Stimulated activated CD8-positive, alpha-beta memory T cell treated with anti-CD3 and anti-CD28 coated beads, Interleukin-2, amount 100 ng/mL, for 48 hours (primary cell): ENCODE measurements around the gene TNNT3.

Experiments used
- DNase-seq, 2 donors: peaks; one replicate each; pipeline ENCODE4 v3.0.0-alpha.2; 2020; ENCODE audit warnings: low read depth in 2 of 2

Gene TNNT3

GRCh38 chr11:1896923-1897322 lies 22.6 kb upstream of the TNNT3 start:
- no peak for DNase-seq

GRCh38 chr11:1899090-1899489 lies 20.4 kb upstream of the TNNT3 start:
- no peak for DNase-seq

- no peak for DNase-seq
Measured at GRCh38 chr11:1899686-1900085, 19.8 kb upstream of the TNNT3 start.

GRCh38 chr11:1906181-1906580 lies 13.3 kb upstream of the TNNT3 start:
- DNase-seq: no peak

GRCh38 chr11:1906611-1907423 lies 12.7 kb upstream of the TNNT3 start:
- no peak for DNase-seq

- no peak for DNase-seq
Measured at GRCh38 chr11:1908618-1909017, 10.9 kb upstream of the TNNT3 start.

- DNase-seq: no peak
Measured at GRCh38 chr11:1909524-1909923, 10.0 kb upstream of the TNNT3 start.

GRCh38 chr11:1912289-1912878 lies 7.1 kb upstream of the TNNT3 start:
- DNase-seq: no peak

GRCh38 chr11:1913271-1914060 lies 6.0 kb upstream of the TNNT3 start:
- no peak for DNase-seq

- DNase-seq: no peak
Measured at GRCh38 chr11:1915795-1916131, 3.7 kb upstream of the TNNT3 start.

GRCh38 chr11:1916132-1916985 lies 3.1 kb upstream of the TNNT3 start:
- peak in 1 of 2 donors; percentile 13 for DNase-seq

GRCh38 chr11:1916986-1917522 lies 2.4 kb upstream of the TNNT3 start:
- DNase-seq: no peak

GRCh38 chr11:1917523-1918435 lies 1.7 kb upstream of the TNNT3 start:
- DNase-seq: no peak

- DNase-seq: no peak
Measured at GRCh38 chr11:1918436-1919315, 827 bp upstream of the TNNT3 start.

GRCh38 chr11:1920128-1920908 lies 815 bp downstream of the TNNT3 start:
- DNase-seq: no peak

- DNase-seq: no peak
Measured at GRCh38 chr11:1920909-1921573, 1.5 kb downstream of the TNNT3 start.

- DNase-seq: no peak
Measured at GRCh38 chr11:1921574-1922141, 2.2 kb downstream of the TNNT3 start.
